GM12878 (cell line): ENCODE results near the gene RFX7. TPM values are rescaled to one million over a fixed set of nuclear protein-coding genes. Genes with fewer than 3 reads are reported as not detected.

Source experiments
- E2F4 ChIP-seq: IDR thresholded peaks from 2 replicates; pipeline ENCODE4 v1.6.1; 2012; ENCODE audit warnings: low read depth, low read length, improper control_type of control experiment
- EP300 ChIP-seq, 2 experiments: fragments of 150-350 bp in 1 of 2; IDR thresholded peaks; 2 replicates each; pipeline ENCODE4 v1.6.1; 2011 to 2012; ENCODE audit warnings: low read depth in 2 of 2, low read length in 2 of 2, borderline replicate concordance in 1 of 2, improper control_type of control experiment in 1 of 2, inconsistent platforms in 1 of 2; ENCODE audit not compliant: control insufficient read depth in 1 of 2
- HDGF ChIP-seq: fragments of 450-650 bp; IDR thresholded peaks from 2 replicates; pipeline ENCODE4 v1.6.1; 2016; ENCODE audit warnings: antibody characterized with exemption
- MTA3 ChIP-seq: IDR thresholded peaks from 2 replicates; pipeline ENCODE4 v1.6.1; 2012; ENCODE audit warnings: low read length, inconsistent platforms, borderline replicate concordance
- NFYA ChIP-seq: IDR thresholded peaks from 2 replicates; pipeline ENCODE4 v1.6.1; 2011; ENCODE audit warnings: low read depth, mild to moderate bottlenecking, low read length, improper control_type of control experiment, borderline replicate concordance
- PKNOX1 ChIP-seq: fragments of 450-650 bp; IDR thresholded peaks from 2 replicates; pipeline ENCODE4 v1.6.1; 2016; ENCODE audit warnings: mild to moderate bottlenecking
- PRDM15 ChIP-seq: fragments of 450-650 bp; formaldehyde crosslinking; IDR thresholded peaks from 2 replicates; pipeline ENCODE4 v1.4.0; 2020; ENCODE audit warnings: mild to moderate bottlenecking, moderate library complexity
- polyA plus RNA-seq, 11 experiments: library from polyadenylated mRNA; depleted of rRNA in 4 of 11; unstranded in 6 of 11; stranded (reverse) in 5 of 11; fragments of >200 nt; fragmentation: Nextera tagmentation in 4 of 11; fragmentation: Illumina TruSeq in 1 of 11; extraction: Ambion mirVana in 4 of 11; extraction: Trizol in 1 of 11; gene quantifications; 1 replicate in 1 of 11; 2 replicates in 10 of 11; pipeline versions ENCODE4 v1.2.1 to v1.2.3, GENCODE V29; 2011 to 2016; ENCODE audit warnings: inconsistent platforms in 2 of 11, missing spikeins in 2 of 11, low read depth in 1 of 11
- total RNA-seq, 4 experiments: library from RNA; depleted of rRNA in 3 of 4; stranded (reverse); fragments of >200 nt in 3 of 4; fragmentation: Illumina TruSeq in 1 of 4; extraction: Trizol in 1 of 4; gene quantifications; 2 replicates each; pipeline versions ENCODE4 v1.2.1 to v1.2.3, GENCODE V29; 2013 to 2021

The RFX7 gene
- total and polyA plus RNA-seq, 10 of the 15 experiments (the other 5 are each of a cell fraction or from before 2014, with no cell fraction given): 3.2 to 31.4 (median 10.7) TPM

- TF ChIP-seq PKNOX1: no peak
- no peak for TF ChIP-seq E2F4
- TF ChIP-seq NFYA: no peak
- no peak for TF ChIP-seq HDGF
- no peak for TF ChIP-seq MTA3
- TF ChIP-seq PRDM15 (CRISPR knock-in tag): no peak
- TF ChIP-seq EP300 (IDR thresholded peaks at IDR 0.05; ENCODE audit: borderline replicate concordance in 1 of 2, control insufficient read depth in 1 of 2, low read depth in 2 of 2, low read length in 2 of 2): no peak
Observed at GRCh38 chr15:56236197-56236596, 7.5 kb downstream of the RFX7 start (continued).
